Measurements from ENCODE around the gene SORCS2. TPM values are rescaled to one million over a fixed set of nuclear protein-coding genes. Genes with fewer than 3 reads are reported as not detected.

SORCS2 gene
- total RNA-seq, 1 donor from 2014 or later = 13.4 TPM

DNA sequence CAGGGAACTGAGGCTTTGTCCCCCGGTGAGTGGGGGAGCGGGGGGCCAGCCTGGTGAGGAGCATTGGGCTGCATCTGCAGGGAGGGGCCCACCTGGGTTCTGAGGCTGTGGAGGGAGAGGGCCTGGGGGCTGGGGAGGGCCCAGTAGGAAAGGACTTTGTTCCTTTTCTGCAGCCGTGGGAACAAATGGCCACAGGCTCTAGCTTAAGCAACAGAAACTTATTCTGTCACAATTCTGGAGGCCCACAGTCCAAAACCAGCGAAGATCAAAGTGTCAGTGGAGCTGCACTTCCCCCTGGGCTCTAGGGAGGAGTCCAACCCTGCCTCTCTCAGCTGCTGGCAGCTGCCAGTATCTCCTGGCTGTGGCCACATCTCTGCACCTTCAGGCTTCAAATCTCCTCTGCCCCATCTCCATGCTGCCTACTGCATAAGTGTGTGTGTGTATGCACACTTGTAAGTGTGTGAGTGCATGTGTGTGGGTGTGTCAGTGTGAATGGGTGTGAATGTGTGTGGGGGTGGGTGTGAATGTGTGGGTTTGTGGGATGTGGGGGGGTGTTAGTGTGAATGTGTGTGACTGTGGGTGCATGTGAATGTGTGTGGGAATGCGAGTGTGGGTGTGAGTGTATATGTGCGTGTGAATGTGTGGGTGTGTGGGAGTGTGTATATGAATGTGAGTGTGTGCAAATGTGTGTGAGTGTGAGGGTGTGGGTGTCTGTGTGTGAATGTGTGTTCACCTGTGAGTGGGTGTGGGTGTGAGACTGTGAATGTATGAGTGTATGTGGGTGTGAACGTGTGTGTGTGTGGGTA lies 446.8 kb downstream of the SORCS2 start:
- no peak overlapping the region for H3K4me3 Mint-ChIP-seq
- TF ChIP-seq, protein P1, sequence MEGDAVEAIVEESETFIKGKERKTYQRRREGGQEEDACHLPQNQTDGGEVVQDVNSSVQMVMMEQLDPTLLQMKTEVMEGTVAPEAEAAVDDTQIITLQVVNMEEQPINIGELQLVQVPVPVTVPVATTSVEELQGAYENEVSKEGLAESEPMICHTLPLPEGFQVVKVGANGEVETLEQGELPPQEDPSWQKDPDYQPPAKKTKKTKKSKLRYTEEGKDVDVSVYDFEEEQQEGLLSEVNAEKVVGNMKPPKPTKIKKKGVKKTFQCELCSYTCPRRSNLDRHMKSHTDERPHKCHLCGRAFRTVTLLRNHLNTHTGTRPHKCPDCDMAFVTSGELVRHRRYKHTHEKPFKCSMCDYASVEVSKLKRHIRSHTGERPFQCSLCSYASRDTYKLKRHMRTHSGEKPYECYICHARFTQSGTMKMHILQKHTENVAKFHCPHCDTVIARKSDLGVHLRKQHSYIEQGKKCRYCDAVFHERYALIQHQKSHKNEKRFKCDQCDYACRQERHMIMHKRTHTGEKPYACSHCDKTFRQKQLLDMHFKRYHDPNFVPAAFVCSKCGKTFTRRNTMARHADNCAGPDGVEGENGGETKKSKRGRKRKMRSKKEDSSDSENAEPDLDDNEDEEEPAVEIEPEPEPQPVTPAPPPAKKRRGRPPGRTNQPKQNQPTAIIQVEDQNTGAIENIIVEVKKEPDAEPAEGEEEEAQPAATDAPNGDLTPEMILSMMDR (conservative IDR thresholded peaks at IDR 0.05) = no peak
- H3K36me3 Mint-ChIP-seq = no peaks in the 10 kb centered on the region
- H3K4me1 Mint-ChIP-seq (ENCODE audit: unreplicated experiment) = peaks cover 18% of the 10 kb centered on the region
- no peak overlapping the region for H3K27ac Mint-ChIP-seq
- no peaks in the 10 kb centered on the region for H3K9me3 Mint-ChIP-seq
- no peaks in the 10 kb centered on the region for H3K27me3 Mint-ChIP-seq
- no peak for DNase-seq (ENCODE audit: extremely low spot score, unreplicated experiment)

DNA sequence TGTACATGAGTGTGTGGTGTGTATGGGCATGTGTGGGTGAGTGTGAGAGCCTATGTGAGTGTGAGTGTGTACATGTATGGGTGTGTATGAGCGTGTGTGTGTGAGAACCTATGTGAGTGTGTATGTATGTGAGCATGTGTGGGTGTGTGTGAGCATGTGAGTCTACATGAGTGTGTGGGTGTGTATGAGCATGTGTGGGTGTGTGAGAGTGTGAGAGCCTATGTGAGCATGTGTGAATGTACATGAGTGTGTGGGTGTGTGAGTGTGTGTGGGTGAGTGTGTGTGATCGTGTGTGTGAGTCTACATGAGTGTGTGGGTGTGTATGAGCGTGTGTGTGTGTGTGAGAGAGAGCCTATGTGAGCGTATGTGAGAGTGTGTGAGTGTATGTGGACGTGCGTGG lies 447.8 kb downstream of the SORCS2 start:
- no peaks in the 10 kb centered on the region for H3K27me3 Mint-ChIP-seq
- H3K4me1 Mint-ChIP-seq (ENCODE audit: unreplicated experiment) = peaks cover 16% of the 10 kb centered on the region
- no peak overlapping the region for H3K27ac Mint-ChIP-seq
- no peaks in the 10 kb centered on the region for H3K36me3 Mint-ChIP-seq
- TF ChIP-seq, protein P1 (conservative IDR thresholded peaks at IDR 0.05) = no peak
- DNase-seq (ENCODE audit: extremely low spot score, unreplicated experiment) = no peak
- no peak overlapping the region for H3K4me3 Mint-ChIP-seq
- H3K9me3 Mint-ChIP-seq = no peaks in the 10 kb centered on the region

DNA sequence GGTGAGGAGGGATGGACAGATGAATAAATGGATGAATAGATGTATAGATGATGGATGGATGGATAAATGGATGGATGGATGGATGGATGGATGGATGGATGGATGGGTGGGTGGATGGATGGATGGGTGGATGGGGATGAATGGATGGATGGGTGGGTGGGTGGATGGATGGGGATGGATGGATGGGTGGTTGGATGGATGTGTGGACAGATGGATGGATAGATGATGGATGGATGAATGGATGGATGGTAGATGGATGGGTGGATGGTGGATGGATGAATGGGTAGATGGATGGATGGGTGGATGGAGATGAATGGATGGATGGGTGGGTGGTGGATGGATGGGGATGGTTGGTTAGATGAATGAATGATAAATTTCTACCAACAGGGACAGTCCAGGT lies 449.4 kb downstream of the SORCS2 start:
- Mint-ChIP-seq H3K4me3 (no peak overlapping the region), H3K4me1 (ENCODE audit: unreplicated experiment) (peaks cover 11% of the 10 kb centered on the region), H3K27me3 (no peaks in the 10 kb centered on the region), H3K36me3 (no peaks in the 10 kb centered on the region), H3K9me3 (no peaks in the 10 kb centered on the region), H3K27ac (no peak overlapping the region)
- TF ChIP-seq, protein P1 (conservative IDR thresholded peaks at IDR 0.05) = no peak
- DNase-seq (ENCODE audit: extremely low spot score, unreplicated experiment) = no peak

DNA sequence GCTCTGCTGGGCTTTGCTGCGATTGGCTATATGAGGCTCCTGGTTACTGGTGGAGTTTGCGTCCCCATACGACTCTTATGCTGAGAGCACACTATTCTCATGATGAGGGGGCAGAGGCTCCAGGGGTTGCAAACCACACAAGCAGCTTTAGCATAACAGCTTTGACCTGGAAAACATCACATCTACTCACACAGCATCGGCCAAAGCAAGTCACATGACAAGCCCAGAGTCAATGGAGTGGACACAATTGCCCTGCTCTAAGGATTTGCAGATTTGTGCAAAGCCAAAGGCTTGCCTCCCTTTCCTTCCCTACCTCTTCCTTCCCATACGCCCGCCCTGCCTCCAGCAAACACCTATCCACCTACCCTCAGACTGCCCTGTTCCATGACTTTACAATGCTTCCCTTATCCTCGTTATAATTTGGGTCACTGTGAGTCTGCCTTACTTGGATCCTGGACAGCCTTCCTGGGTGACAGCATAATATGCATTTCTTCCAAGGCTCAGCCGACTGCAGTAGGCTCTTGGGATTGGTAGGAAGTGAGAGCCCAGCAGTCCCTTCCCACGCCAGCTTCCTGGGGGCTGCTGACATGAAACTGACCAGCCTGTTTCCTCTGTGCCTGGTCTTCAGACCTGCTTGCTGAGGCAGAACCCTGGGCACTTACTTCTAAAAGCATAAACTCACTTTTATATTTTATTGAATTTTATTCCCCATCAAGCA lies 450.6 kb downstream of the SORCS2 start:
- Mint-ChIP-seq H3K27ac (peak overlapping the region; percentile 41), H3K27me3 (no peaks in the 10 kb centered on the region), H3K36me3 (no peaks in the 10 kb centered on the region), H3K9me3 (no peaks in the 10 kb centered on the region), H3K4me1 (ENCODE audit: unreplicated experiment) (peaks cover 14% of the 10 kb centered on the region), H3K4me3 (no peak overlapping the region)
- DNase-seq (ENCODE audit: extremely low spot score, unreplicated experiment) = no peak
- TF ChIP-seq, protein P1 (conservative IDR thresholded peaks at IDR 0.05) = no peak

DNA sequence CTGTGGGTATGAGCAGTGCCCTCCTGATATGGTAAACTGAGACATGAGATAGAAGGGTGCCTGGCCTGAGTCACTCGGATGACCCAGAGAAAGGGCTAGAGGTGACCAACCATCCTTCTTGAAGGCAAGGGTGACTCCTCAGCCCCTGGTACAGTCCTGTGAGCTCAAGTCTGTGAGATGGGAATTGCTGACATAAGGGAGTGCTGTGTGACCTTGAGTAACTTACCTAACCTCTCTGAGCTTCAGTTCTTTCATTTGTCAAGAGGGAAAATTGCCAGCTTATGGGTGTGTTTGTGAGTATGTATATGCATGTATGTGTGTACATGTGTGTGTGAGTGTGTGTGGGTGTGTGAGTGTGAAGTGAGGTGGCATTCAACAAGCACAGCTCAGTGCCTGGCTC lies 452.8 kb downstream of the SORCS2 start:
- H3K27ac Mint-ChIP-seq = no peak overlapping the region
- TF ChIP-seq, protein P1 (conservative IDR thresholded peaks at IDR 0.05) = no peak
- H3K4me1 Mint-ChIP-seq (ENCODE audit: unreplicated experiment) = peaks cover 20% of the 10 kb centered on the region
- H3K36me3 Mint-ChIP-seq = no peaks in the 10 kb centered on the region
- H3K9me3 Mint-ChIP-seq = no peaks in the 10 kb centered on the region
- no peak overlapping the region for H3K4me3 Mint-ChIP-seq
- no peak for DNase-seq (ENCODE audit: extremely low spot score, unreplicated experiment)
- peaks cover 3% of the 10 kb centered on the region for H3K27me3 Mint-ChIP-seq
